ENCODE data around the gene PDE4B.

DNA sequence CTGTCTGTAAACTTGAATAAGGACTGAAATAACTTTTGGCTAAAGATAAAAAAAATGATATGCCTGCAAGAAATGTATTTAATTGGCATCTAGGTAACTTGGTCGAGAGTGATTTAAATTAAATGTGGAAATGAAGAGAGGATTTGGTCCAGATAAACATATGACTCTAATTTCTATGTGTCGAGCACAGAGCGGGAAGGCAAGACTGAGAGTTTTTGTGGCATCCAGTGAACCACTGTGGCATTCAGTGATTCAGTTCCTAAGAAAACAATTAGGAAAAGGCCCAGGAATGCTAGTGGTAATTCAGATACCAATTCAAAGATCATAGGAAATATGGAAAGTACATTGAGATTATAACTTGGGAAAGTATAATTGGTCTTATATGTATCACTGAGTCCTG lies 39.6 kb downstream of the PDE4B start:
- TF ChIP-seq, protein P1, sequence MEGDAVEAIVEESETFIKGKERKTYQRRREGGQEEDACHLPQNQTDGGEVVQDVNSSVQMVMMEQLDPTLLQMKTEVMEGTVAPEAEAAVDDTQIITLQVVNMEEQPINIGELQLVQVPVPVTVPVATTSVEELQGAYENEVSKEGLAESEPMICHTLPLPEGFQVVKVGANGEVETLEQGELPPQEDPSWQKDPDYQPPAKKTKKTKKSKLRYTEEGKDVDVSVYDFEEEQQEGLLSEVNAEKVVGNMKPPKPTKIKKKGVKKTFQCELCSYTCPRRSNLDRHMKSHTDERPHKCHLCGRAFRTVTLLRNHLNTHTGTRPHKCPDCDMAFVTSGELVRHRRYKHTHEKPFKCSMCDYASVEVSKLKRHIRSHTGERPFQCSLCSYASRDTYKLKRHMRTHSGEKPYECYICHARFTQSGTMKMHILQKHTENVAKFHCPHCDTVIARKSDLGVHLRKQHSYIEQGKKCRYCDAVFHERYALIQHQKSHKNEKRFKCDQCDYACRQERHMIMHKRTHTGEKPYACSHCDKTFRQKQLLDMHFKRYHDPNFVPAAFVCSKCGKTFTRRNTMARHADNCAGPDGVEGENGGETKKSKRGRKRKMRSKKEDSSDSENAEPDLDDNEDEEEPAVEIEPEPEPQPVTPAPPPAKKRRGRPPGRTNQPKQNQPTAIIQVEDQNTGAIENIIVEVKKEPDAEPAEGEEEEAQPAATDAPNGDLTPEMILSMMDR (IDR thresholded peaks at IDR 0.05), result no peak
- TF ChIP-seq EZH2 (IDR thresholded peaks at IDR 0.05) (no peak), EZH2phosphoT487 (IDR thresholded peaks at IDR 0.05) (no peak)
